LNCAP (cell line): ENCODE measurements around the gene PRICKLE2.

Experiments
- TF ChIP-seq, protein P1 (sequence below): fragments of 450-650 bp; IDR thresholded peaks from 2 replicates; pipeline ENCODE4 v1.5.1; 2017; ENCODE audit warnings: mild to moderate bottlenecking

Gene PRICKLE2

DNA sequence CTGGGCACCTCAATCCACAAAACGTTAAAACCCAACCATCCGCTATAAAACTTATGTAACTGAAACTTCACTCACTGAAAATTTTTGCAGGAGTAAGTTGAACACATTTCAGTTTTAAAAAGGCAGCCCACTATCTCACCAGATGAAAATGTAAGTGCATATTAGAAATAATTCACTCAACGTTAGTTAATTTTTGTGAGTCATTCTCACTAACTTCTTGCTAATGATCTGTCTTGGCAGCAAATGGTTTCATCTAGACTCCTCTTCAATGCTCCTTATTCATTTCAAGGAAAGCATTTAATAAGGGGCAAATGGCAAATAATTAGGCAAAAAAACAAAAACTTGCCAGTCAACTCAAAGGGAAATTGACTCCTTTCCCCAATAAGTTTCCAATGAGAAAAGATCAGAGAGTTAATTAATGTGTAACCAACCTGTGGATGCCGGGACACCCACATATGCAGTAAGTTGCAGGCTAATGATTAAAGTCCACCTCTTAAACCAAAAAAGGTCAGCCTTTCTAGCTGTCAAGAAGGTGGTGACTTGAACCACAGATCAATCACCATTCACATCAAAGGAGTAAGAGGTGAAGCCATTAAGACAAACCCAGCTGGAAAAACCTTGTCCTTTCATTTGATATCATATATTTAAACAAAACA is 22.9 kb upstream of the PRICKLE2 start:
- TF ChIP-seq, protein P1, sequence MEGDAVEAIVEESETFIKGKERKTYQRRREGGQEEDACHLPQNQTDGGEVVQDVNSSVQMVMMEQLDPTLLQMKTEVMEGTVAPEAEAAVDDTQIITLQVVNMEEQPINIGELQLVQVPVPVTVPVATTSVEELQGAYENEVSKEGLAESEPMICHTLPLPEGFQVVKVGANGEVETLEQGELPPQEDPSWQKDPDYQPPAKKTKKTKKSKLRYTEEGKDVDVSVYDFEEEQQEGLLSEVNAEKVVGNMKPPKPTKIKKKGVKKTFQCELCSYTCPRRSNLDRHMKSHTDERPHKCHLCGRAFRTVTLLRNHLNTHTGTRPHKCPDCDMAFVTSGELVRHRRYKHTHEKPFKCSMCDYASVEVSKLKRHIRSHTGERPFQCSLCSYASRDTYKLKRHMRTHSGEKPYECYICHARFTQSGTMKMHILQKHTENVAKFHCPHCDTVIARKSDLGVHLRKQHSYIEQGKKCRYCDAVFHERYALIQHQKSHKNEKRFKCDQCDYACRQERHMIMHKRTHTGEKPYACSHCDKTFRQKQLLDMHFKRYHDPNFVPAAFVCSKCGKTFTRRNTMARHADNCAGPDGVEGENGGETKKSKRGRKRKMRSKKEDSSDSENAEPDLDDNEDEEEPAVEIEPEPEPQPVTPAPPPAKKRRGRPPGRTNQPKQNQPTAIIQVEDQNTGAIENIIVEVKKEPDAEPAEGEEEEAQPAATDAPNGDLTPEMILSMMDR = no peak

GRCh38 chr3:64244011-64244942 is 19.0 kb upstream of the PRICKLE2 start:
- TF ChIP-seq, protein P1 = peak; percentile 52

DNA sequence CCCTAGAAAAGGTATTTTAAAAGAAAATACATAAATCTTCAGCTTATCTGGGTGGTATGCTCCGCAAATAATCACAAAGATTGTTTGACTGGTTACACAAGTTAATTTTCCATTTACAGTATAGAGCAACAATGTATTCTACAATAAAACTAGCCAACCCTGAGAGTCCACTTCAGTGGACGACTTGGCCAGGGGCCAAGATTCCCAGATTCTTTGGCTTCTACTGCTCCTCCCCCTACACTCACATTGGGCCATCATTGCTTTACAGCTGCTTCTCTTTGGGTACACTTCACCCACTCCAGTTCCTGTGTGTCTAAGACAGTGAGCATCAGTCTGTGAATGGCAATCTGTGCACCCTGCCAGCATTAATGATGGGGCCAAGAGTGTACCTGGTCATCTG is 17.2 kb upstream of the PRICKLE2 start:
- TF ChIP-seq, protein P1 = no peak

DNA sequence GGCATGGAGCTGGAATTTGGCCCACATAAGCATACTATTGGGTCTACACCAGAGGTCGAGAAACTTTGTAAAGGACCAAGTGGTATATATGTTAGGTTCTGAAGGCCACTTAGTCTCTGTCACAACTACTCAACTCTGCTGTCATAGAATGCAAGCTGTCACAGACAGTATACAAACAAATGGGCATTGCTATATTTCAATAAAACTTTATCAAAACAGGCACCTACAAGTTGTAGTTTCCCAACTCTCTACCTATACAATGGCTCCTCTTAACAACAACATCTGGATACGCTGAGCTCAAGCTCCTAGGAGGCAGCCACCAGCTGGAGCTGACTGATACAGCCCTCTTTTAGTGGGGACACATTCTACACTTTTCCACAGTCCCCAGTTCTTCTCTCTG is 15.7 kb upstream of the PRICKLE2 start:
- TF ChIP-seq, protein P1 = no peak

DNA sequence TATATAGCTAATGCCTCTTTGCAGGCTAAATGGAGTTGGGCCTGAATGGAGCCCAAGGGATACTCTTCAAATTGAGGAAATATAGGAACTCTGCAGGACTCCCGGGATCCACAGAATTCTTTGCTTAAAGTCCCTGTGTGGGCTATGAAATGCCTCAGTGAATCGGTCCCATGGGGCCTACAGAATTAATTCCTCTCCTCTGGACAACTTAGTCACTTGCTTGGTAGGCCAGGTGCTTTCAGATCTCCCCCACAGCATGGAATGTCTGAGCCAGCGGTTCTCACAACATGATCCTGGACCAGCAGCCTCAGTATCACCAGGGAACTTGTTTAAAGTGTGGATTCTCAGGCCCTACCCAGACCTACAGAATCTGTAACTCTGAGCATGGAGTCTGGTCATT is 15.1 kb upstream of the PRICKLE2 start:
- TF ChIP-seq, protein P1 = no peak

DNA sequence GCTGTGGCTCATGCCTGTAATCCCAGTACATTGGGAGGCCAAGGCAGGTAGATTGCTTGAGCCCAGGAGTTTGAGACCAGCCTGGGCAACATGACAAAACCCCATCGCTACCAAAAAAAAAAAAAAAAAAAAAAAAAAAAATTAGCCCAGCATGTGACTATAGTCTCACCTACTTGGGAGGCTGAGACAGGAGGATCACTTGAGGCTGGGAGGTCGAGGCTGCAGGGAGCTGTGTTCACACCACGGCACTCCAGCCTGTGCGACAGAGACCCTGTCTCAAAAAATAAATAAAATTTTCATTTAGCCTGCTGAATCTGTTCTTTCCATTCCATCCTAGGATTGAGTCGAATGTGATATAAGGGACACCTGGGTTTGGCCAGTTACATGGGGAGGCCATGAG is 14.6 kb upstream of the PRICKLE2 start:
- TF ChIP-seq, protein P1 = no peak

GRCh38 chr3:64238971-64239667 is 13.9 kb upstream of the PRICKLE2 start:
- TF ChIP-seq, protein P1 = no peak
